A673 (cell line): Measurements from ENCODE around the gene ISLR. TPM values are rescaled to one million over a fixed set of nuclear protein-coding genes. Genes with fewer than 3 reads are reported as not detected.

Experiments
- BruUV-seq: library from RNA; stranded (reverse); fragments of 400-500 nt; replicated peaks from 2 replicates; lab custom pipeline; 2021; lab: Mats Ljungman, UMichigan
- CTCF ChIA-PET: fragments of 300-600 bp; sonication (Branson Sonifier 250); formaldehyde crosslinking; loops from one replicate; lab custom pipeline; 2022; ENCODE audit warnings: antibody characterized with exemption; lab: Charles Lee
- POLR2A ChIA-PET: fragments of 300-600 bp; sonication (Branson Sonifier 250); formaldehyde crosslinking; loops from one replicate; lab custom pipeline; 2022; ENCODE audit warnings: antibody characterized with exemption; ENCODE audit not compliant: low non-redundant PET; lab: Charles Lee
- DNase-seq: peaks from one replicate; pipeline ENCODE4 v3.0.0-alpha.2; 2015; ENCODE audit warnings: low spot score
- H3K27ac ChIP-seq: fragments of 200-600 bp; sonication (generic); 2 replicates; pipeline ENCODE4 v1.5.1; 2016; ENCODE audit warnings: mixed run types, low read depth, mild to moderate bottlenecking, mixed read lengths, antibody characterized with exemption, low read length; ENCODE audit not compliant: poor library complexity, severe bottlenecking
- H3K27me3 ChIP-seq: fragments of 200-600 bp; sonication (generic); replicated peaks from 2 replicates; pipeline ENCODE4 v1.6.1; 2017; ENCODE audit warnings: mixed run types, low read depth, mild to moderate bottlenecking, mixed read lengths, antibody characterized with exemption, low read length; ENCODE audit not compliant: insufficient read depth, poor library complexity
- H3K36me3 ChIP-seq: fragments of 200-600 bp; sonication (generic); 2 replicates; pipeline ENCODE4 v1.6.1; 2016; ENCODE audit warnings: mixed run types, mild to moderate bottlenecking, mixed read lengths, antibody characterized with exemption, low read length; ENCODE audit not compliant: insufficient read depth, poor library complexity, severe bottlenecking
- H3K4me1 ChIP-seq: fragments of 200-600 bp; sonication (generic); 2 replicates; pipeline ENCODE4 v1.6.1; 2017; ENCODE audit warnings: mixed run types, mild to moderate bottlenecking, mixed read lengths, antibody characterized with exemption, low read length; ENCODE audit not compliant: insufficient read depth, poor library complexity, severe bottlenecking
- H3K4me3 ChIP-seq: fragments of 200-600 bp; sonication (generic); 2 replicates; pipeline ENCODE4 v1.5.1; 2016; ENCODE audit warnings: low read depth, mixed run types, mild to moderate bottlenecking, mixed read lengths, low read length; ENCODE audit not compliant: poor library complexity, severe bottlenecking
- H3K9me3 ChIP-seq: fragments of 200-600 bp; sonication (generic); 2 replicates; pipeline ENCODE4 v1.6.1; 2016; ENCODE audit warnings: mixed run types, low read depth, mild to moderate bottlenecking, mixed read lengths, antibody characterized with exemption, low read length; ENCODE audit not compliant: poor library complexity, severe bottlenecking
- EZH2 ChIP-seq: fragments of 200-600 bp; sonication (generic); IDR thresholded peaks from 2 replicates; pipeline ENCODE4 v1.6.1; 2017; ENCODE audit warnings: borderline replicate concordance, low read depth, mild to moderate bottlenecking, mixed read lengths, antibody characterized with exemption, low read length; ENCODE audit not compliant: poor library complexity, severe bottlenecking
- intact Hi-C: fragments of 100-400 bp; cut with micrococcal nuclease; formaldehyde crosslinking; loops from one replicate; pipeline ENCODE4 v1.10.0; 2022; ENCODE audit not compliant: unreplicated experiment
- total RNA-seq: library from RNA; stranded (reverse); gene quantifications from 2 replicates; pipeline ENCODE4 v1.2.3, GENCODE V29; 2021
- TF ChIP-seq, protein P1 (sequence below): fragments of 300-800, 200-600 bp; sonication (generic); conservative IDR thresholded peaks from 2 replicates; pipeline ENCODE4 v1.5.1; 2017; ENCODE audit warnings: low read depth, mild to moderate bottlenecking, antibody characterized with exemption, low read length, moderate library complexity, mixed read lengths

Gene ISLR
- total RNA-seq, 1 experiment from 2014 or later, result 0.41 TPM

DNA sequence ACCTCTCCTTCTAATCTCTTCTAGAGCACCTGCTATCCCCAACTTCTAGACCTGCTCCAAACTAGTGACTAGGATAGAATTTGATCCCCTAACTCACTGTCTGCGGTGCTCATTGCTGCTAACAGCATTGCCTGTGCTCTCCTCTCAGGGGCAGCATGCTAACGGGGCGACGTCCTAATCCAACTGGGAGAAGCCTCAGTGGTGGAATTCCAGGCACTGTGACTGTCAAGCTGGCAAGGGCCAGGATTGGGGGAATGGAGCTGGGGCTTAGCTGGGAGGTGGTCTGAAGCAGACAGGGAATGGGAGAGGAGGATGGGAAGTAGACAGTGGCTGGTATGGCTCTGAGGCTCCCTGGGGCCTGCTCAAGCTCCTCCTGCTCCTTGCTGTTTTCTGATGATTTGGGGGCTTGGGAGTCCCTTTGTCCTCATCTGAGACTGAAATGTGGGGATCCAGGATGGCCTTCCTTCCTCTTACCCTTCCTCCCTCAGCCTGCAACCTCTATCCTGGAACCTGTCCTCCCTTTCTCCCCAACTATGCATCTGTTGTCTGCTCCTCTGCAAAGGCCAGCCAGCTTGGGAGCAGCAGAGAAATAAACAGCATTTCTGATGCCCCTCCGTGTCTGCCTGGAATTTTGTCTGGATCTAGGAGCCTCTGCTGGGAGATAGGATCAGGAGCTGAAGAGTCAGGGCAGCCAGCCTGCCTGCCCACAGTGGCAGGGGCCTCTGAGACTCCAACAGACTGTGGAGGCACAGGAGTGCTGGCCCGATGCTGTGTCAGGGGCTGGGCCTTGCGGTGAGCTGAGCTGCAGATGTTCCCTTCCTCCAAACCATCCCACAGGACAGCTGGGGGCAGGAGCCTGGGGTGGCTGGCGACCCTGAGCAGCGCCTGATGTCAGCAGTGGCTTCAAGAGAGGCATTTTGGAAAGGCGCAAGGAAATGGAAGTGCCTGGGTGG, 3.0 kb downstream of the ISLR start:
- intact Hi-C loops, result no loop called here
- no peak overlapping the region for H3K4me3 ChIP-seq
- no TSS peak for BruUV-seq
- H3K27me3 ChIP-seq, result no peaks in the 10 kb centered on the region
- ChIA-PET CTCF (interaction anchor here (0.6 kb wide), 1 partner anchor 11 kb away, joined by 3 read pairs; no protein-coding TSS in a partner anchor), POLR2A (no interaction called here)
- TF ChIP-seq, protein P1, sequence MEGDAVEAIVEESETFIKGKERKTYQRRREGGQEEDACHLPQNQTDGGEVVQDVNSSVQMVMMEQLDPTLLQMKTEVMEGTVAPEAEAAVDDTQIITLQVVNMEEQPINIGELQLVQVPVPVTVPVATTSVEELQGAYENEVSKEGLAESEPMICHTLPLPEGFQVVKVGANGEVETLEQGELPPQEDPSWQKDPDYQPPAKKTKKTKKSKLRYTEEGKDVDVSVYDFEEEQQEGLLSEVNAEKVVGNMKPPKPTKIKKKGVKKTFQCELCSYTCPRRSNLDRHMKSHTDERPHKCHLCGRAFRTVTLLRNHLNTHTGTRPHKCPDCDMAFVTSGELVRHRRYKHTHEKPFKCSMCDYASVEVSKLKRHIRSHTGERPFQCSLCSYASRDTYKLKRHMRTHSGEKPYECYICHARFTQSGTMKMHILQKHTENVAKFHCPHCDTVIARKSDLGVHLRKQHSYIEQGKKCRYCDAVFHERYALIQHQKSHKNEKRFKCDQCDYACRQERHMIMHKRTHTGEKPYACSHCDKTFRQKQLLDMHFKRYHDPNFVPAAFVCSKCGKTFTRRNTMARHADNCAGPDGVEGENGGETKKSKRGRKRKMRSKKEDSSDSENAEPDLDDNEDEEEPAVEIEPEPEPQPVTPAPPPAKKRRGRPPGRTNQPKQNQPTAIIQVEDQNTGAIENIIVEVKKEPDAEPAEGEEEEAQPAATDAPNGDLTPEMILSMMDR, result no peak
- TF ChIP-seq EZH2, result no peak
- H3K36me3 ChIP-seq, result no peaks in the 10 kb centered on the region
- DNase-seq, result no peak
- no peaks in the 10 kb centered on the region for H3K9me3 ChIP-seq
- H3K27ac ChIP-seq, result no peak overlapping the region
- H3K4me1 ChIP-seq, result peaks cover 26% of the 10 kb centered on the region

DNA sequence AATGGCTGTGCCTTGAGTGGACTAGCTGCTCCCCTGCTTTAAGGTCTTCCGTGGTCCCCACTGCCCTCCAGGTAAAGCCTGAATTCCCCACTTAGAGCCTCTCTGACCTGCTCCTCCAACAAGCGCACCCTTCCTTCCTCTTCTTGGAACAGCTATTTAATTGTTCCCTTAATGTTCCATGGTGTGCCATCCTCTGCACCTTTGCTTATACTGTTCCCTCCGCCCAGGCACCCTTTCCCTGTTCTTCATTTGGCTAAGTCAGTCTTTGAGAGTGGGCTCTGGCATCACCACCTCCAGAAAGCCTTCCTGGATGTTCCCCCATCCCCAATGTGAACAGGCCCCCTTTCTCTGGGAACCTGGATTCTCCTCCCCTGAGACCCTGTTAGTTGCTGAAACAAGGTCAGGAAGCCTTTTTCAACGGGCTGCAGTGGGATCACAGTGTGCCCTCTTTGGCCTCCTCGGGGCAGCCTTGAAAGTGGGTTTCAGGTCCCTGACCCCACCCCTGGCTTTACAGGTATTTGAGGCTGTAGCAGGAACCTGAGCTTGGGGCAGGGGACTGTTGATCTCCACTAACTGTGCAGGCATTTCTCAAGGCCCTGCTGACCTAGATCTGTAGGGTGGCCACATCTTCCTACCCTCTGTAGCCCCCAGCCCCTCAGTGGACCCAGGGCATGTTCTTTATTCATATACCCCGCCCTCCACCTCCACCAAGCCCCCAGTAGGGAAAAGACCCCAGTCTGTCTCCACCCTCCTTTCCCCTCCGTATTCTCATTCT, 5.0 kb downstream of the ISLR start:
- CTCF ChIA-PET, result no interaction called here
- BruUV-seq, result no TSS peak
- Histone ChIP-seq H3K27ac (no peak overlapping the region), H3K4me1 (peaks cover 16% of the 10 kb centered on the region), H3K27me3 (no peaks in the 10 kb centered on the region), H3K36me3 (no peaks in the 10 kb centered on the region), H3K9me3 (no peaks in the 10 kb centered on the region), H3K4me3 (no peak overlapping the region)
- TF ChIP-seq, protein P1, result no peak
- no peak for TF ChIP-seq EZH2
- POLR2A ChIA-PET, result no interaction called here
- intact Hi-C loops, result no loop called here
- DNase-seq, result no peak

DNA sequence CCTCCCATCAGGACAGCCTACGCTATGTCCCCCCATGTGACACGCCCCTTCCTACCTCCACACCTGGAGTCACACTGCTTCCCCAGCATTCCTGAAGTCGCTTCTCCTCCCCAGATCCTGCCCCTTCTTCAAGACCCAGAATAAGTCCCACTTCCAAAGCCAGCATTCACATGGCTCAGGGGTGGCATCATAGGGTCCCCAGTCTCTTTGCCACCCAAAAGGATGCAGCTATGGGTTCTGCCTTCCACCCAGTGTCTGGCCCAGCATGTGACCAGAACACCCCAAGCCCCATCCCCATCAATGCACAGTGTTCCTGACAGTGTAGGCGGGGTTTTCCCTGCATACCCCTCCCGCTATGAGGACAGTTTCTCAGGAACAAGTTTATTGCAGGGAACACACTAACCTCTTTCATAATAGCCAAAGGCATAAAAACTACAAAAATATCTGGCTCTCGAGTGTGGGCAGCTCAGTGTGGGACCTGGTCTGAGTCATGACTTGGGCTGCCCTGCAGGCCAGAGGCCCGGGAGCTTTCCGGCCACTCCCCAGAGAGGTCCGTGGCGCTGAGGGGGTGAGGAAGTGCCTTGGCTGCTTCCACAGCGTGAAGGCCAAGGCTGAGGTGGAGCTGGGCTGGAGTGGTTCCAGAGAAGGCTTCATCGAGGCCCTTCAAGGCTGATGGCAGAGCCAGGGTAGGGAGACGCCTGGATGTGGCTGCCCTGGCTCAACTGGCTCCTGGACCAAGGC, 5.8 kb downstream of the ISLR start:
- no TSS peak for BruUV-seq
- ChIA-PET POLR2A (no interaction called here), CTCF (no interaction called here)
- TF ChIP-seq EZH2, result no peak
- TF ChIP-seq, protein P1, result no peak
- DNase-seq, result no peak
- no peak overlapping the region for H3K27ac ChIP-seq
- peaks cover 10% of the 10 kb centered on the region for H3K4me1 ChIP-seq
- no peaks in the 10 kb centered on the region for H3K27me3 ChIP-seq
- H3K9me3 ChIP-seq, result no peaks in the 10 kb centered on the region
- no peak overlapping the region for H3K4me3 ChIP-seq
- intact Hi-C loops, result no loop called here
- no peaks in the 10 kb centered on the region for H3K36me3 ChIP-seq
